Measurements from ENCODE around the gene EYS. TPM values are rescaled to one million over a fixed set of nuclear protein-coding genes. Genes with fewer than 3 reads are reported as not detected.
"Not testable (repeated sequence)": the region's sequence is repeated elsewhere in the genome, so short reads cannot be mapped to it uniquely, and the experiment has no call there.

Gene EYS
- total RNA-seq, 1 experiment from 2014 or later, result 0.99 TPM

- DNase-seq (ENCODE audit: low read depth), result no peak
Measured at GRCh38 chr6:63795826-63796225, 1911.2 kb downstream of the EYS start.

GRCh38 chr6:63795006-63795405 is 1912.0 kb downstream of the EYS start:
- DNase-seq (ENCODE audit: low read depth), result no peak

GRCh38 chr6:63793465-63794137 is 1913.4 kb downstream of the EYS start:
- DNase-seq (ENCODE audit: low read depth), result no peak

- DNase-seq (ENCODE audit: low read depth), result no peak
Measured at GRCh38 chr6:63792736-63793464, 1914.1 kb downstream of the EYS start.

GRCh38 chr6:63790334-63790733 is 1916.7 kb downstream of the EYS start:
- DNase-seq (ENCODE audit: low read depth), result no peak

GRCh38 chr6:63789699-63790098 is 1917.3 kb downstream of the EYS start:
- DNase-seq (ENCODE audit: low read depth), result no peak

- no peak for DNase-seq (ENCODE audit: low read depth)
Measured at GRCh38 chr6:63788569-63788968, 1918.5 kb downstream of the EYS start.

- DNase-seq (ENCODE audit: low read depth), result peak; percentile 9
Measured at GRCh38 chr6:63787021-63787420, 1920.0 kb downstream of the EYS start.

- DNase-seq (ENCODE audit: low read depth), result no peak
Measured at GRCh38 chr6:63785006-63785405, 1922.0 kb downstream of the EYS start.

- DNase-seq (ENCODE audit: low read depth), result no peak
Measured at GRCh38 chr6:63783096-63783495, 1923.9 kb downstream of the EYS start.

- DNase-seq (ENCODE audit: low read depth), result no peak
Measured at GRCh38 chr6:63774961-63775360, 1932.1 kb downstream of the EYS start.

- no peak for DNase-seq (ENCODE audit: low read depth)
Measured at GRCh38 chr6:63773200-63773599, 1933.8 kb downstream of the EYS start.

- no peak for DNase-seq (ENCODE audit: low read depth)
Measured at GRCh38 chr6:63765828-63766227, 1941.2 kb downstream of the EYS start.

- DNase-seq (ENCODE audit: low read depth), result peak; percentile 55
Measured at GRCh38 chr6:63764318-63764916, 1942.6 kb downstream of the EYS start.

- DNase-seq (ENCODE audit: low read depth), result no peak
Measured at GRCh38 chr6:63760199-63760598, 1946.8 kb downstream of the EYS start.

- DNase-seq (ENCODE audit: low read depth), result no peak
Measured at GRCh38 chr6:63759605-63760105, 1947.4 kb downstream of the EYS start.

- DNase-seq (ENCODE audit: low read depth), result no peak
Measured at GRCh38 chr6:63757826-63758225, 1949.2 kb downstream of the EYS start.

- DNase-seq (ENCODE audit: low read depth), result not testable (repeated sequence)
Measured at GRCh38 chr6:63757275-63757674, 1949.8 kb downstream of the EYS start.

- DNase-seq (ENCODE audit: low read depth), result no peak
Measured at GRCh38 chr6:63750400-63750799, 1956.6 kb downstream of the EYS start.

- DNase-seq (ENCODE audit: low read depth), result no peak
Measured at GRCh38 chr6:63745784-63746183, 1961.2 kb downstream of the EYS start.

- DNase-seq (ENCODE audit: low read depth), result no peak
Measured at GRCh38 chr6:63744810-63745209, 1962.2 kb downstream of the EYS start.

- DNase-seq (ENCODE audit: low read depth), result no peak
Measured at GRCh38 chr6:63743691-63744090, 1963.3 kb downstream of the EYS start.

GRCh38 chr6:63742060-63742459 is 1965.0 kb downstream of the EYS start:
- DNase-seq (ENCODE audit: low read depth), result no peak
